Vagina (tissue), 2 donors: ENCODE measurements around the gene GATB.

ENCODE experiments used
- POLR2A ChIP-seq, 2 donors: fragments of 450-650 bp; IDR thresholded peaks; one replicate each; pipeline ENCODE4 v1.6.1; 2017; ENCODE audit warnings: antibody characterized with exemption in 2 of 2, mild to moderate bottlenecking in 2 of 2, moderate library complexity in 2 of 2
- POLR2AphosphoS5 ChIP-seq, 2 donors: sonication (generic); formaldehyde crosslinking; IDR thresholded peaks; one replicate each; pipeline ENCODE4 v1.9.0; 2017; ENCODE audit warnings: antibody characterized with exemption in 2 of 2, mild to moderate bottlenecking in 2 of 2, low read depth in 1 of 2; ENCODE audit not compliant: insufficient read depth in 1 of 2
- TF ChIP-seq, protein P1 (sequence below), 3 experiments: fragments of 450-650 bp in 2 of 3; fragments of 200-600 bp in 1 of 3; sonication (generic) in 1 of 3; IDR thresholded peaks; one replicate each; pipeline ENCODE4 v1.5.1; 2017 to 2019; ENCODE audit warnings: antibody characterized with exemption in 3 of 3, mild to moderate bottlenecking in 2 of 3, moderate library complexity in 2 of 3

DNA sequence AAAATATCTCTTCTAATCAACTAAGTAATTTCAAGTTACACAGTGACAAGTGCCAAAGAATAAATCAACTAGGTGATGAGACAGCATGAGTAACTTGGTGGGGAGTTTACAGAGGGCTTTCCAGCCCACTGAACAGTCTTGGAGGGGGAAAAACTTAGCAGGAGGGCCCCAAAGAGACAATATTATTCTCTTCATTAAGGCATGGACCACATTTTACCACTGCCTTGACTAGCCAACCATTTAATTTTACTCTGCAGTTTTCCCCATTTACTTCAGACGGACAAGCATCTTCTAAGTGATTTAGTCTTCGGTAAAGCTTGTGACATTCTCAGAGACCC lies 25.3 kb upstream of the GATB start:
- TF ChIP-seq POLR2A (IDR thresholded peaks at IDR 0.05) (no peak), POLR2AphosphoS5 (IDR thresholded peaks at IDR 0.05; ENCODE audit: insufficient read depth in 1 of 2, low read depth in 1 of 2) (no peak)
- TF ChIP-seq, protein P1, sequence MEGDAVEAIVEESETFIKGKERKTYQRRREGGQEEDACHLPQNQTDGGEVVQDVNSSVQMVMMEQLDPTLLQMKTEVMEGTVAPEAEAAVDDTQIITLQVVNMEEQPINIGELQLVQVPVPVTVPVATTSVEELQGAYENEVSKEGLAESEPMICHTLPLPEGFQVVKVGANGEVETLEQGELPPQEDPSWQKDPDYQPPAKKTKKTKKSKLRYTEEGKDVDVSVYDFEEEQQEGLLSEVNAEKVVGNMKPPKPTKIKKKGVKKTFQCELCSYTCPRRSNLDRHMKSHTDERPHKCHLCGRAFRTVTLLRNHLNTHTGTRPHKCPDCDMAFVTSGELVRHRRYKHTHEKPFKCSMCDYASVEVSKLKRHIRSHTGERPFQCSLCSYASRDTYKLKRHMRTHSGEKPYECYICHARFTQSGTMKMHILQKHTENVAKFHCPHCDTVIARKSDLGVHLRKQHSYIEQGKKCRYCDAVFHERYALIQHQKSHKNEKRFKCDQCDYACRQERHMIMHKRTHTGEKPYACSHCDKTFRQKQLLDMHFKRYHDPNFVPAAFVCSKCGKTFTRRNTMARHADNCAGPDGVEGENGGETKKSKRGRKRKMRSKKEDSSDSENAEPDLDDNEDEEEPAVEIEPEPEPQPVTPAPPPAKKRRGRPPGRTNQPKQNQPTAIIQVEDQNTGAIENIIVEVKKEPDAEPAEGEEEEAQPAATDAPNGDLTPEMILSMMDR (IDR thresholded peaks at IDR 0.05) = no peak
